A673 (cell line): Measurements from ENCODE around the gene CEP78. TPM values are rescaled to one million over a fixed set of nuclear protein-coding genes. Genes with fewer than 3 reads are reported as not detected.
A peak's percentile ranks its signal among the peaks of the same experiment; 100 is the strongest.

Source experiments
- BruUV-seq: library from RNA; stranded (reverse); fragments of 400-500 nt; replicated peaks from 2 replicates; lab custom pipeline; 2021; lab: Mats Ljungman, UMichigan
- CTCF ChIA-PET: fragments of 300-600 bp; sonication (Branson Sonifier 250); formaldehyde crosslinking; loops from one replicate; lab custom pipeline; 2022; ENCODE audit warnings: antibody characterized with exemption; lab: Charles Lee
- POLR2A ChIA-PET: fragments of 300-600 bp; sonication (Branson Sonifier 250); formaldehyde crosslinking; loops from one replicate; lab custom pipeline; 2022; ENCODE audit warnings: antibody characterized with exemption; ENCODE audit not compliant: low non-redundant PET; lab: Charles Lee
- DNase-seq: peaks from one replicate; pipeline ENCODE4 v3.0.0-alpha.2; 2015; ENCODE audit warnings: low spot score
- H3K27ac ChIP-seq: fragments of 200-600 bp; sonication (generic); 2 replicates; pipeline ENCODE4 v1.5.1; 2016; ENCODE audit warnings: mixed run types, low read depth, mild to moderate bottlenecking, mixed read lengths, antibody characterized with exemption, low read length; ENCODE audit not compliant: poor library complexity, severe bottlenecking
- H3K27me3 ChIP-seq: fragments of 200-600 bp; sonication (generic); replicated peaks from 2 replicates; pipeline ENCODE4 v1.6.1; 2017; ENCODE audit warnings: mixed run types, low read depth, mild to moderate bottlenecking, mixed read lengths, antibody characterized with exemption, low read length; ENCODE audit not compliant: insufficient read depth, poor library complexity
- H3K36me3 ChIP-seq: fragments of 200-600 bp; sonication (generic); 2 replicates; pipeline ENCODE4 v1.6.1; 2016; ENCODE audit warnings: mixed run types, mild to moderate bottlenecking, mixed read lengths, antibody characterized with exemption, low read length; ENCODE audit not compliant: insufficient read depth, poor library complexity, severe bottlenecking
- H3K4me1 ChIP-seq: fragments of 200-600 bp; sonication (generic); 2 replicates; pipeline ENCODE4 v1.6.1; 2017; ENCODE audit warnings: mixed run types, mild to moderate bottlenecking, mixed read lengths, antibody characterized with exemption, low read length; ENCODE audit not compliant: insufficient read depth, poor library complexity, severe bottlenecking
- H3K4me3 ChIP-seq: fragments of 200-600 bp; sonication (generic); 2 replicates; pipeline ENCODE4 v1.5.1; 2016; ENCODE audit warnings: low read depth, mixed run types, mild to moderate bottlenecking, mixed read lengths, low read length; ENCODE audit not compliant: poor library complexity, severe bottlenecking
- H3K9me3 ChIP-seq: fragments of 200-600 bp; sonication (generic); 2 replicates; pipeline ENCODE4 v1.6.1; 2016; ENCODE audit warnings: mixed run types, low read depth, mild to moderate bottlenecking, mixed read lengths, antibody characterized with exemption, low read length; ENCODE audit not compliant: poor library complexity, severe bottlenecking
- CTCF ChIP-seq: fragments of 300-800, 200-600 bp; sonication (generic); conservative IDR thresholded peaks from 2 replicates; pipeline ENCODE4 v1.5.1; 2017; ENCODE audit warnings: low read depth, mild to moderate bottlenecking, antibody characterized with exemption, low read length, moderate library complexity, mixed read lengths
- EZH2 ChIP-seq: fragments of 200-600 bp; sonication (generic); IDR thresholded peaks from 2 replicates; pipeline ENCODE4 v1.6.1; 2017; ENCODE audit warnings: borderline replicate concordance, low read depth, mild to moderate bottlenecking, mixed read lengths, antibody characterized with exemption, low read length; ENCODE audit not compliant: poor library complexity, severe bottlenecking
- intact Hi-C: fragments of 100-400 bp; cut with micrococcal nuclease; formaldehyde crosslinking; loops from one replicate; pipeline ENCODE4 v1.10.0; 2022; ENCODE audit not compliant: unreplicated experiment
- total RNA-seq: library from RNA; stranded (reverse); gene quantifications from 2 replicates; pipeline ENCODE4 v1.2.3, GENCODE V29; 2021

Gene CEP78
- total RNA-seq, 1 experiment from 2014 or later = 65.9 TPM

- peaks cover 11% of the 10 kb centered on the region for H3K4me1 ChIP-seq
- H3K27ac ChIP-seq = no peak overlapping the region
- H3K36me3 ChIP-seq = peaks cover 2% of the 10 kb centered on the region
- peak overlapping the region; percentile 80 for H3K4me3 ChIP-seq
- CTCF ChIA-PET = no interaction called here
- no peaks in the 10 kb centered on the region for H3K9me3 ChIP-seq
- intact Hi-C loops = no loop called here
- POLR2A ChIA-PET = no interaction called here
- no peaks in the 10 kb centered on the region for H3K27me3 ChIP-seq
- TF ChIP-seq EZH2 = no peak
- TF ChIP-seq CTCF = no peak
- peak; percentile 35 for DNase-seq
- BruUV-seq = no TSS peak
Observed at GRCh38 chr9:78234810-78235209, 1.1 kb upstream of the CEP78 start.

GRCh38 chr9:78235256-78235761, 566 bp upstream of the CEP78 start:
- Histone ChIP-seq H3K4me3 (peak overlapping the region; percentile 80), H3K9me3 (no peaks in the 10 kb centered on the region), H3K27me3 (no peaks in the 10 kb centered on the region), H3K27ac (peak overlapping the region; percentile 91), H3K36me3 (peaks cover 7% of the 10 kb centered on the region), H3K4me1 (peaks cover 11% of the 10 kb centered on the region)
- BruUV-seq = TSS peak; percentile 62
- no peak for TF ChIP-seq EZH2
- TF ChIP-seq CTCF = no peak
- intact Hi-C loops = no loop called here
- ChIA-PET CTCF (interaction anchor here (0.6 kb wide), 1 partner anchor 87 kb away, joined by 3 read pairs; no protein-coding TSS in a partner anchor), POLR2A (no interaction called here)
- DNase-seq = no peak

GRCh38 chr9:78236551-78236910, 656 bp downstream of the CEP78 start:
- intact Hi-C loops = loop anchor here (1.0 kb wide), 1 partner anchor 61 kb away; the partner anchor contains the start of gene PSAT1
- Histone ChIP-seq H3K36me3 (peaks cover 13% of the 10 kb centered on the region), H3K27ac (peak overlapping the region; percentile 91), H3K4me3 (peak overlapping the region; percentile 80), H3K4me1 (peaks cover 11% of the 10 kb centered on the region), H3K27me3 (no peaks in the 10 kb centered on the region), H3K9me3 (no peaks in the 10 kb centered on the region)
- no TSS peak for BruUV-seq
- POLR2A ChIA-PET = no interaction called here
- TF ChIP-seq CTCF (no peak), EZH2 (no peak)
- DNase-seq = no peak
- CTCF ChIA-PET = interaction anchor here (0.5 kb wide), 1 partner anchor 414 kb away, joined by 5 read pairs; no protein-coding TSS in a partner anchor
